Loucy (cell line): ENCODE measurements around the gene BPIFB1.

Source experiments
- H2AFZ ChIP-seq: fragments of 200-600 bp; sonication (generic); 2 replicates; pipeline ENCODE4 v1.6.0; 2016; ENCODE audit warnings: antibody characterized with exemption, mild to moderate bottlenecking, low read length, moderate library complexity
- H3F3A ChIP-seq: fragments of 200-600 bp; 2 replicates; pipeline ENCODE4 v1.6.0; 2016; ENCODE audit warnings: antibody characterized with exemption, low read depth, mild to moderate bottlenecking
- H3K27me3 ChIP-seq: fragments of 200-600 bp; sonication (generic); 2 replicates; pipeline ENCODE4 v1.6.1; 2014; ENCODE audit warnings: low read length, mild to moderate bottlenecking; ENCODE audit not compliant: insufficient read depth, poor library complexity, severe bottlenecking
- H3K36me3 ChIP-seq: fragments of 200-600 bp; sonication (generic); 2 replicates; pipeline ENCODE4 v1.6.1; 2016; ENCODE audit warnings: low read length; ENCODE audit not compliant: insufficient read depth
- H3K4me1 ChIP-seq: fragments of 200-600 bp; sonication (generic); 2 replicates; pipeline ENCODE4 v1.5.1; 2014; ENCODE audit warnings: low read length, mild to moderate bottlenecking; ENCODE audit not compliant: insufficient read depth, poor library complexity, severe bottlenecking
- H3K4me2 ChIP-seq: fragments of 200-600 bp; sonication (generic); 2 replicates; pipeline ENCODE4 v1.6.0; 2014; ENCODE audit warnings: antibody characterized with exemption, low read length, low read depth, mild to moderate bottlenecking; ENCODE audit not compliant: poor library complexity, severe bottlenecking
- H3K4me3 ChIP-seq: fragments of 200-600 bp; sonication (generic); 2 replicates; pipeline ENCODE4 v1.5.1; 2014; ENCODE audit warnings: low read length, mild to moderate bottlenecking, mixed read lengths; ENCODE audit not compliant: poor library complexity, severe bottlenecking
- H3K79me2 ChIP-seq: fragments of 200-600 bp; sonication (generic); 2 replicates; pipeline ENCODE4 v1.6.1; 2014; ENCODE audit warnings: low read length; ENCODE audit not compliant: insufficient read depth
- H3K9ac ChIP-seq: fragments of 200-600 bp; sonication (generic); 2 replicates; pipeline ENCODE4 v1.6.0; 2014; ENCODE audit warnings: mild to moderate bottlenecking, low read depth, low read length, moderate library complexity; ENCODE audit not compliant: poor library complexity, severe bottlenecking
- H3K9me2 ChIP-seq: fragments of 200-600 bp; sonication (generic); replicated peaks from 2 replicates; pipeline ENCODE4 v1.6.1; 2016; ENCODE audit warnings: low read depth, low read length, mixed read lengths
- H3K9me3 ChIP-seq: fragments of 200-600 bp; sonication (generic); 2 replicates; pipeline ENCODE4 v1.6.1; 2014; ENCODE audit warnings: mild to moderate bottlenecking, antibody characterized with exemption, low read length, low read depth; ENCODE audit not compliant: insufficient read depth
- H4K20me1 ChIP-seq: fragments of 200-600 bp; sonication (generic); 2 replicates; pipeline ENCODE4 v1.6.0; 2014; ENCODE audit warnings: antibody characterized with exemption, low read length, mild to moderate bottlenecking; ENCODE audit not compliant: insufficient read depth, poor library complexity, severe bottlenecking
- CTCF ChIP-seq: fragments of 200-600 bp; sonication (generic); conservative IDR thresholded peaks from 2 replicates; pipeline ENCODE4 v1.5.1; 2014; ENCODE audit warnings: mild to moderate bottlenecking, antibody characterized with exemption, low read length
- EZH2phosphoT487 ChIP-seq: fragments of 200-600 bp; IDR thresholded peaks from 2 replicates; pipeline ENCODE4 v1.6.1; 2018; ENCODE audit warnings: antibody characterized with exemption, mild to moderate bottlenecking, moderate library complexity, borderline replicate concordance

BPIFB1 gene

GRCh38 chr20:33282991-33283555 lies at the start of gene BPIFB1:
Gene BPIFB1 (plus strand): TSS chr20:33283214. CDS start chr20:33286074, 2,860 bp downstream.
- Histone ChIP-seq H3K9me2 (no peaks in the 10 kb centered on the region), H2AFZ (no peak within 1 kb of the TSS), H3K9me3 (no peaks in the 10 kb centered on the region), H3F3A (no peaks in the 10 kb centered on the region), H4K20me1 (no peaks in the 10 kb centered on the region), H3K27me3 (no peaks in the 10 kb centered on the region), H3K9ac (no peak within 1 kb of the TSS), H3K4me3 (no peak within 1 kb of the TSS), H3K36me3 (no peaks in the 10 kb centered on the region), H3K4me2 (no peak within 1 kb of the TSS), H3K79me2 (no peaks in the 10 kb centered on the region), H3K4me1 (no peaks in the 10 kb centered on the region)
- no peak for TF ChIP-seq EZH2phosphoT487
- no peak for TF ChIP-seq CTCF

- no peaks in the 10 kb centered on the region for H3K27me3 ChIP-seq
- H3K9me3 ChIP-seq = no peaks in the 10 kb centered on the region
- H3K79me2 ChIP-seq = no peaks in the 10 kb centered on the region
- peaks cover 5% of the 10 kb centered on the region for H3K4me1 ChIP-seq
- H3K4me2 ChIP-seq = no peak overlapping the region
- TF ChIP-seq EZH2phosphoT487 (no peak), CTCF (no peak)
- no peak overlapping the region for H3K4me3 ChIP-seq
- H3K9me2 ChIP-seq = no peaks in the 10 kb centered on the region
- no peaks in the 10 kb centered on the region for H4K20me1 ChIP-seq
- no peaks in the 10 kb centered on the region for H3K36me3 ChIP-seq
- H3F3A ChIP-seq = no peaks in the 10 kb centered on the region
- H3K9ac ChIP-seq = no peak overlapping the region
- H2AFZ ChIP-seq = no peak overlapping the region
These were observed 49.0 kb upstream of the BPIFB1 start for GRCh38 chr20:33234050-33234449.

GRCh38 chr20:33235696-33236095 lies 47.3 kb upstream of the BPIFB1 start, which contains the start of gene BPIFA1:
Gene BPIFA1 (plus strand): TSS chr20:33235996. CDS start chr20:33237712, 1,716 bp downstream.
- H3K36me3 ChIP-seq = no peaks in the 10 kb centered on the region
- no peak within 1 kb of the TSS for H3K4me3 ChIP-seq
- H3K9me2 ChIP-seq = no peaks in the 10 kb centered on the region
- H3F3A ChIP-seq = no peaks in the 10 kb centered on the region
- TF ChIP-seq EZH2phosphoT487 = no peak
- TF ChIP-seq CTCF = no peak
- no peaks in the 10 kb centered on the region for H3K27me3 ChIP-seq
- H3K9ac ChIP-seq = no peak within 1 kb of the TSS
- no peaks in the 10 kb centered on the region for H3K79me2 ChIP-seq
- H4K20me1 ChIP-seq = no peaks in the 10 kb centered on the region
- no peak within 1 kb of the TSS for H3K4me2 ChIP-seq
- no peaks in the 10 kb centered on the region for H3K4me1 ChIP-seq
- no peaks in the 10 kb centered on the region for H3K9me3 ChIP-seq
- no peak within 1 kb of the TSS for H2AFZ ChIP-seq
